HEK293T (cell line): ENCODE measurements around the gene HNRNPU.

Experiments
- CTCF ChIA-PET: fragments of 350-600 bp; formaldehyde crosslinking; extraction: SDS; loops from one replicate; lab custom pipeline; 2021; ENCODE audit warnings: antibody characterized with exemption, inconsistent platforms; lab: Yijun Ruan, JAX
- POLR2A ChIA-PET: fragments of 350-600 bp; formaldehyde crosslinking; extraction: SDS; loops from one replicate; lab custom pipeline; 2020; ENCODE audit warnings: antibody characterized with exemption, inconsistent platforms; lab: Yijun Ruan, JAX
- DNase-seq: peaks from one replicate; pipeline ENCODE4 v3.0.0; 2012; ENCODE audit warnings: mixed read lengths; ENCODE audit errors: extremely low spot score
- ARNT ChIP-seq: fragments of 450-650 bp; IDR thresholded peaks from 2 replicates; pipeline ENCODE4 v1.6.1; 2017; ENCODE audit warnings: mild to moderate bottlenecking
- BHLHE40 ChIP-seq: fragments of 450-650 bp; IDR thresholded peaks from 2 replicates; pipeline ENCODE4 v1.6.1; 2016; ENCODE audit warnings: mild to moderate bottlenecking, moderate library complexity, borderline replicate concordance
- CTBP1 ChIP-seq: fragments of 450-650 bp; IDR thresholded peaks from 2 replicates; pipeline ENCODE4 v1.6.1; 2016; ENCODE audit warnings: borderline replicate concordance
- ELF4 ChIP-seq: fragments of 450-650 bp; IDR thresholded peaks from 2 replicates; pipeline ENCODE4 v1.6.1; 2017; ENCODE audit warnings: antibody characterized with exemption
- FOXA1 ChIP-seq: fragments of 450-650 bp; IDR thresholded peaks from 2 replicates; pipeline ENCODE4 v1.6.1; 2016; ENCODE audit warnings: mild to moderate bottlenecking
- FOXK2 ChIP-seq: fragments of 450-650 bp; IDR thresholded peaks from 2 replicates; pipeline ENCODE4 v1.6.1; 2016; ENCODE audit warnings: mild to moderate bottlenecking
- FOXM1 ChIP-seq: fragments of 450-650 bp; IDR thresholded peaks from 2 replicates; pipeline ENCODE4 v1.6.1; 2017; ENCODE audit warnings: mild to moderate bottlenecking, borderline replicate concordance
- HDGF ChIP-seq: fragments of 450-650 bp; IDR thresholded peaks from 2 replicates; pipeline ENCODE4 v1.6.1; 2017; ENCODE audit warnings: antibody characterized with exemption, borderline replicate concordance
- L3MBTL2 ChIP-seq: fragments of 450-650 bp; conservative IDR thresholded peaks from 2 replicates; pipeline ENCODE4 v1.6.1; 2016; ENCODE audit warnings: mild to moderate bottlenecking
- LEF1 ChIP-seq: fragments of 450-650 bp; IDR thresholded peaks from 2 replicates; pipeline ENCODE4 v1.6.1; 2017; ENCODE audit warnings: mild to moderate bottlenecking, borderline replicate concordance
- NFRKB ChIP-seq: fragments of 450-650 bp; IDR thresholded peaks from 2 replicates; pipeline ENCODE4 v1.6.1; 2016; ENCODE audit warnings: mild to moderate bottlenecking, moderate library complexity
- PKNOX1 ChIP-seq: fragments of 450-650 bp; IDR thresholded peaks from 2 replicates; pipeline ENCODE4 v1.6.1; 2016
- SP1 ChIP-seq: fragments of 450-650 bp; IDR thresholded peaks from 2 replicates; pipeline ENCODE4 v1.6.1; 2017
- SUZ12 ChIP-seq: fragments of 450-650 bp; IDR thresholded peaks from 2 replicates; pipeline ENCODE4 v1.6.1; 2016; ENCODE audit warnings: mild to moderate bottlenecking
- TARDBP ChIP-seq: fragments of 450-650 bp; IDR thresholded peaks from 2 replicates; pipeline ENCODE4 v1.6.1; 2016
- ZNF384 ChIP-seq: fragments of 450-650 bp; IDR thresholded peaks from 2 replicates; pipeline ENCODE4 v1.6.1; 2016

The HNRNPU gene

GRCh38 chr1:244860914-244861610, 3.3 kb downstream of the HNRNPU start:
- CTCF ChIA-PET = interaction anchor here (1.3 to 1.5 kb wide), 3 partner anchors 25 to 182 kb away, joined by 3 to 5 read pairs (median 3); no protein-coding TSS in a partner anchor
- TF ChIP-seq LEF1 (no peak), FOXK2 (no peak), ELF4 (no peak), FOXA1 (no peak), ARNT (no peak), CTBP1 (no peak), SP1 (no peak), TARDBP (no peak), BHLHE40 (no peak)
- no peak for DNase-seq
- POLR2A ChIA-PET = interaction anchor here (0.5 to 10.6 kb wide), 12 partner anchors 10 to 809 kb away, joined by 3 to 129 read pairs (median 4); partner anchors contain the start of gene COX20

- POLR2A ChIA-PET = interaction anchor here (1.0 to 10.6 kb wide), 5 partner anchors 9 to 182 kb away, joined by 3 to 129 read pairs (median 37); partner anchors contain the start of gene COX20
- TF ChIP-seq FOXK2 = no peak
- no peak for TF ChIP-seq FOXM1
- no peak for TF ChIP-seq NFRKB
- TF ChIP-seq LEF1 = no peak
- CTCF ChIA-PET = no interaction called here
- DNase-seq = no peak
Observed at GRCh38 chr1:244860078-244860477, 4.3 kb downstream of the HNRNPU start.

- DNase-seq = no peak
- ChIA-PET POLR2A (interaction anchor here (0.9 to 7.4 kb wide), 3 partner anchors 7 to 22 kb away, joined by 3 to 37 read pairs (median 4); no protein-coding TSS in a partner anchor), CTCF (interaction anchor here (0.8 kb wide), 1 partner anchor 13 kb away, joined by 4 read pairs; no protein-coding TSS in a partner anchor)
- no peak for TF ChIP-seq NFRKB
- no peak for TF ChIP-seq FOXK2
- TF ChIP-seq SUZ12 = no peak
- TF ChIP-seq SP1 = no peak
- no peak for TF ChIP-seq PKNOX1
- no peak for TF ChIP-seq TARDBP
- no peak for TF ChIP-seq FOXA1
- no peak for TF ChIP-seq LEF1
- no peak for TF ChIP-seq BHLHE40
- no peak for TF ChIP-seq ELF4
- TF ChIP-seq L3MBTL2 = no peak
- TF ChIP-seq CTBP1 = no peak
- TF ChIP-seq FOXM1 = no peak
- TF ChIP-seq ZNF384 = no peak
- no peak for TF ChIP-seq HDGF
Observed at GRCh38 chr1:244858357-244858756, 6.0 kb downstream of the HNRNPU start.

- no peak for DNase-seq
- CTCF ChIA-PET = no interaction called here
- POLR2A ChIA-PET = interaction anchor here (0.9 kb wide), 2 partner anchors 11 to 21 kb away, joined by 3 to 4 read pairs; no protein-coding TSS in a partner anchor
- no peak for TF ChIP-seq TARDBP
- TF ChIP-seq LEF1 = no peak
- TF ChIP-seq SUZ12 = no peak
Observed at GRCh38 chr1:244857761-244858160, 6.6 kb downstream of the HNRNPU start.

- no peak for DNase-seq
- ChIA-PET CTCF (no interaction called here), POLR2A (interaction anchor here (0.6 to 1.6 kb wide), 2 partner anchors 21 to 146 kb away, joined by 3 to 4 read pairs; no protein-coding TSS in a partner anchor)
- TF ChIP-seq ARNT (no peak), HDGF (no peak), LEF1 (no peak), ELF4 (no peak), BHLHE40 (no peak), PKNOX1 (no peak), SP1 (no peak), SUZ12 (no peak), FOXA1 (no peak), CTBP1 (no peak)
Observed at GRCh38 chr1:244854865-244855578, 9.3 kb downstream of the HNRNPU start.

GRCh38 chr1:244854166-244854565, 10.2 kb downstream of the HNRNPU start:
- POLR2A ChIA-PET = interaction anchor here (1.3 kb wide), 1 partner anchor 19 kb away, joined by 6 read pairs; the partner anchor contains the start of gene COX20
- TF ChIP-seq BHLHE40 = no peak
- TF ChIP-seq FOXM1 = no peak
- no peak for TF ChIP-seq NFRKB
- TF ChIP-seq TARDBP = no peak
- TF ChIP-seq ZNF384 = no peak
- no peak for TF ChIP-seq SUZ12
- TF ChIP-seq PKNOX1 = no peak
- no peak for TF ChIP-seq CTBP1
- TF ChIP-seq FOXA1 = no peak
- CTCF ChIA-PET = no interaction called here
- no peak for DNase-seq
